NCI-H1092 treated with DMSO at 0.1 percent for 48 hours (cell line): ENCODE data around the gene RMRP.

Experiments used
- DNase-seq: peaks from one replicate; lab custom pipeline; 2025; lab: John Stamatoyannopoulos, UW

Gene RMRP

DNA sequence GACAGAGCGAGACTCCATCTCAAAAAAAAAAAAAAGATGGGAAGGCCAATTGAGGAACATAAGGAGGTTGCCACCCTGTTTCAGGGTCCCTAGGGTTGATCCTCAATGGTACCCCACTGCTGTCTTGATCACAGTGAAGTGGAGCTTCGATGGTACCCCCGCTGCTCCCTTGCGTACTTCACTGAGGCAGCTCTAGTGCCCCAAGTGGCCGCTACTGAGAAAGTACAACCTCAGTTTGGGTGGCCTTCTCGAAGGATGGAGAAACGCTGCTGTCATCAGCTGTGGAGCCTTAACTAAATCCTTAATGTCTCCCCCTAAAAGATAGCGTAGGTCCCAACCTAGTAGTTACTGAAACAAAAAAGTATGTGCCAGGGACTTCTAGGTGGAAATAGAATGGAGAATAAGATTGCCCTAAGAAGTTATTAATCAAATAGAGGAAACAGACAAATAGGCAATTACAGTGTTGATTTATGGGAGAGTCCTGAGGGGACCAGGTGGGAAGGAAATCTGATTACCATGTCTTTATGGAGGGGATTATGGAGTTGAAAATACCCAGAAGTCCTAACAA, 46.5 kb downstream of the RMRP start:
- no peak for DNase-seq

DNA sequence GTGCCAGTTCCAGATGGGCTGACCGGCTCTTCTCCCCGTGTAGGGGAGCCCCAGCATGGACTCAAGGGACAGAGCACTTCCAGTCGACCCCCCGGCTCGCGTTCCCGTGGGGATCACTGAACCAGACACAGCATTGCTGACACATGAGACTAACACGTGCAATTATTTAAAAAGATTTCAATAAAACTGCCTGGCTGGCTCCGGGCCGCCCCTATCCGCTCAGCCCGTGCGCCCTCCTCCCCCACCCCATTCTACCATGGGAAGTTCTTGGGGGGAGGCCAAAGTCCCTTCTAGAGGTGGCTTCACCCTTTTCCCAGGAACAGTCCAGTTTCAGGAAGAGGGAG, 48.0 kb downstream of the RMRP start:
- no peak for DNase-seq

DNA sequence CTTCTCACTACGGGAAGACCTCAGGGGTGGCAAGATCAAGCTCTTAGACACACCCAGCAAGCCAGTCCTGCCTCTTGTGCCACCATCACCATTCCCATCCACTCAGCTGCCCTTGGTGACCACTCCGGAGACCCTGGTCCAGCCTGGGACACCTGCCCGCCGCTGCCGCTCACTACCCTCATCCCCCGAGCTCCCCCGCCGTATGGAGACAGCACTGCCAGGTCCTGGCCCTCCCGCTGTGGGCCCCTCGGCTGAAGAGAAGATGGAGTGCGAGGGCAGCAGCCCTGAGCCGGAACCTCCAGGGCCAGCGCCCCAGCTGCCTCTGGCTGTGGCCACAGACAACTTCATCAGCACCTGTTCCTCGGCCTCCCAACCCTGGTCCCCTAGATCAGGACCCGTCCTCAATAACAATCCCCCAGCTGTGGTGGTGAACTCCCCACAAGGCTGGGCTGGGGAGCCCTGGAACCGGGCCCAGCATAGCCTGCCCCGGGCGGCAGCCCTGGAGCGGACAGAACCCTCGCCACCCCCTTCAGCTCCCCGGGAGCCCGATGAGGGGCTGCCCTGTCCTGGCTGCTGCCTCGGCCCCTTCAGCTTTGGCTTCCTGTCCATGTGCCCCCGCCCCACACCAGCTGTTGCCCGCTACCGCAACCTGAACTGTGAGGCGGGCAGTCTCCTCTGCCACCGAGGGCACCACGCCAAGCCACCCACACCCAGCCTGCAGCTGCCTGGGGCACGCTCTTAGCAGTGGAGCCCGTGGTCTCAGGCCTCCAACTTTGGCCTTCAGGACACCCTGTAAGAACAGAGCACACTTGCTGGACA, 48.6 kb downstream of the RMRP start:
- DNase-seq, result no peak

DNA sequence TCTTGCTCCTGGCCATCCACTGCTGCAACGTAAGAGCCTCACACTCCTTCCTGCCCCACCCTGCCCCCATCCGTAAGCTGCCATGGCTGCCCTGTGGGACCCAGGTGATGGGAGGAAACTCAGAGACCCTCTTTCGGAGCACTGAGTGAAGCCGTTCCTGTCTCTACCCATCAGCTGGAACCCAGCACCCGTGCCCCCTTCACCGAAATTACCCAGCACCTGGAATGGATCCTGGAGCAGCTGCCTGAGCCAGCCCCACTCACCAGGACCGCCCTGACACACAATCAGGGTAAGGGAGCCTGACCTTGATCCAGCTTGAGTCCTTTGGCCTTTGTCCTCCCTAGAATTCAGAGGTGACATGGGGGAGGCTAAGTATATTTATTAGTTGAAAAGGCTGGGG, 49.6 kb downstream of the RMRP start:
- no peak for DNase-seq
